ENCODE results near the gene CD55. TPM values are rescaled to one million over a fixed set of nuclear protein-coding genes. Genes with fewer than 3 reads are reported as not detected.

CD55 gene
- total and polyA plus RNA-seq, 2 of the 13 experiments (the other 11 are each of a cell fraction or from before 2014, with no cell fraction given), result 6.0 to 56.0 TPM

DNA sequence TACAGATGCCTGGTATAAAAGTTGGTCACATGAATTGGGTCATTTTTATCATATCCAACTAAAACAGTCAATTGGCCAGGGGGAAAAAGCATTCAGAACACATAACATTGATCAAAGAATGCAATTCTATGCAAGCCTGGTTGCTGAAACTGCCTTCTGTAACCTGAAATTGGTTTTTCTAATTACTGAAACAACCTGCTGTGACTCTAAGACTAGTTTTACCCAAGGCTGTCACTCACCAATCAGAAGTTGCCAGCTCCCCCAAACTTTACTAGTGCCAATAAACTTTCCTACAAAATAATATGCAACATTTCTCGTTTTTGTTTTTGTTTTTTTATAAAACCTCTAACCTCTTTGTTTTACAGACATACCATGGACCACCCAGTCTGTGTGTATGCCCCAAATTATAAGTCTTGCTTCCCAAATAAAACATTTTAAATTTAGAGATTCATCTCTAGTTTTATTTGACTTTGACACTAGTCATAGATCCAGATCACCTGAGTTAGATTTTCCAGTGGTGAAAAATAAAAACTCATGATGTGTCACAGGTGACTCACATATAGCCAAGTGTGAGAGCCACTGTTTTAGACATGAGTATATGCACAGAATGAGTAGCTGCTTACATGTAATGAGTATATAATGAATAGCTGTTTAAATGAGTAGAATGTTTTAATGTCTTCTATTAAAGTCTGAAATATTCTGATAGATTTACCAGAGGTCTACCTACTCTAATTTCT lies 68.4 kb downstream of the CD55 start (continued):
- TF ChIP-seq SMC3 (IDR thresholded peaks at IDR 0.05; ENCODE audit: low read length), result no peak

DNA sequence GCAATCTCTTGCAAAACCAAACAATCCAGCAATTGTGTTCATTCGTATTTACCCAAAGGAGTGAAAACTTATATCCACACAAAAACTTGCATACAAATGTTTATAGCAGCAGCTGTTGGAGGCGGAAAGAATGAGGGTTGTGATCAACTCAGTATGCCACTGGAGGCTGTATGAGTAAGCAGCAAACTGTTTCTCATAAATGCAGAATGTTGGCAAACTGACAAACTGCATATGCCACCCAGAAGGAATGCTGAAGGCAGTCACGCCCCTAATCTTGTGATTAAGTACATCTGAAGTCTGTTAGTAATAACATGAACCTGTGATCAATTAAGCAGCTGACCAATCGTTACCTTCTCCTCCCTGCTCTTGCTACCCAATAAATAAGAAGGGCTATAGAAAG lies 72.1 kb downstream of the CD55 start:
- Histone ChIP-seq H3K9ac (ENCODE audit: insufficient read depth, low read depth, low read length) (no peak overlapping the region), H2AFZ (ENCODE audit: low read length) (no peak overlapping the region), H3K27ac (ENCODE audit: extremely low read length, insufficient read depth, low read length) (no peak overlapping the region), H3K9me3 (ENCODE audit: low read length) (no peaks in the 10 kb centered on the region), H3K79me2 (ENCODE audit: insufficient read depth, low read length) (no peaks in the 10 kb centered on the region), H3K36me3 (replicated peaks in 1 of 2; ENCODE audit: control insufficient read depth in 1 of 2, insufficient read depth in 2 of 2, low read length in 2 of 2) (no peaks in the 10 kb centered on the region), H4K20me1 (ENCODE audit: insufficient read depth, low read length) (no peaks in the 10 kb centered on the region), H3K4me3 (replicated peaks in 1 of 3; ENCODE audit: insufficient read depth in 1 of 3, low read depth in 2 of 3, low read length in 3 of 3) (no peak overlapping the region), H3K27me3 (ENCODE audit: control insufficient read depth in 1 of 2, insufficient read depth in 2 of 2, low read length in 2 of 2) (no peaks in the 10 kb centered on the region; a peak in 1 of 5 replicates), H3K4me1 (ENCODE audit: insufficient read depth, low read length) (no peaks in the 10 kb centered on the region), H3K4me2 (ENCODE audit: low read depth, low read length) (no peak overlapping the region)
- ChIA-PET CTCF (ENCODE audit: low intra/inter-chr PET ratio, low total read pairs) (no interaction called here), POLR2A (no interaction called here)
- ATAC-seq (no peak), FAIRE-seq (no peak), DNase-seq (ENCODE audit: low spot score) (no peak)
- WGBS (ENCODE audit: low lambda C conversion rate), result 25% methylated on average over 4 of the region's 4 CpGs
- no TSS peak for BruUV-seq (replicated peaks)
- intact Hi-C loops (cut with micrococcal nuclease; ENCODE audit: unreplicated experiment), result loop anchor here (10.0 kb wide), 1 partner anchor 61 kb away; the partner anchor contains the start of gene CR2
- TF ChIP-seq YEATS2 (CRISPR knock-in tag; IDR thresholded peaks at IDR 0.05; ENCODE audit: borderline replicate concordance), result no peak
- in situ Hi-C loops (cut with HindIII; ENCODE audit: extremely low pct_ligation_motif_present, low pct_unique_long_range_greater_than_20kb), result loop anchor here (25.0 kb wide), 1 partner anchor 131 kb away; no protein-coding TSS in a partner anchor

DNA sequence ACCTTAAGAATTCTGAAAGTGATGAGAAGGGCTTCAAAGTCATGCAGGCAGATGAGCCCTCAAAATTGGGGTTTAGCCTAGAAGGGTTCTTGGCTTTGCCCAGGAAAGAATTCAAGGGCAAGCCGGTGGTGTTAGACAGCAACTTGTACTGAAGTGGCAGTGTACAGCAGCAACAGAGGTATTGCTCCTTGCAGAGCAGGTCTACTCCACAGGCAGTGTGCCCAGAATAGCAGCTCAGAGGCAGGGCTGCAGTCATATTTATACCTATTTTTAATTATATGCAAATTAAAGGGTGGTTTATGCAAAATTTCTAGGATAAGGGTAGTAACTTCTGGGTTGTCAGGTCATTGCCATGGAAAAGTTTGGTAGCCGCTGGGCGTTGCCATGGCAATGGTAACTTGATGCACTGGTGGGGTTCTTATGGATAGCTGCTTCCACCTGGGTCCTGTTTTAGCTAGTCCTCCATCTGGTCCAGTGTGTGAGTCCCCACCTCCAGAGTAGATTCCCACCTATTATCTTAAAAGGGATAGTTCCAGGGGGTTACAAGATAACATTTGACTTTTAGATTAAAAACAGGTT lies 74.8 kb downstream of the CD55 start:
- Histone ChIP-seq H3K79me2 (ENCODE audit: insufficient read depth, low read length) (no peaks in the 10 kb centered on the region), H4K20me1 (ENCODE audit: insufficient read depth, low read length) (no peaks in the 10 kb centered on the region), H3K9me3 (ENCODE audit: low read length) (no peaks in the 10 kb centered on the region), H3K4me2 (ENCODE audit: low read depth, low read length) (no peak overlapping the region), H3K9ac (ENCODE audit: insufficient read depth, low read depth, low read length) (no peak overlapping the region), H3K27me3 (ENCODE audit: control insufficient read depth in 1 of 2, insufficient read depth in 2 of 2, low read length in 2 of 2) (no peaks in the 10 kb centered on the region), H3K4me3 (replicated peaks in 1 of 3; ENCODE audit: insufficient read depth in 1 of 3, low read depth in 2 of 3, low read length in 3 of 3) (no peak overlapping the region), H3K36me3 (replicated peaks in 1 of 2; ENCODE audit: control insufficient read depth in 1 of 2, insufficient read depth in 2 of 2, low read length in 2 of 2) (no peaks in the 10 kb centered on the region), H2AFZ (ENCODE audit: low read length) (no peak overlapping the region), H3K27ac (ENCODE audit: extremely low read length, insufficient read depth, low read length) (no peak overlapping the region), H3K4me1 (ENCODE audit: insufficient read depth, low read length) (no peaks in the 10 kb centered on the region)
- BruUV-seq (replicated peaks), result no TSS peak
- no peak for DNase-seq (ENCODE audit: low spot score)
- no peak for ATAC-seq
- CTCF ChIA-PET (ENCODE audit: low intra/inter-chr PET ratio, low total read pairs), result no interaction called here
- no peak for FAIRE-seq
- intact Hi-C loops (cut with micrococcal nuclease; ENCODE audit: unreplicated experiment), result loop anchor here (10.0 kb wide), 1 partner anchor 59 kb away; the partner anchor contains the start of gene CR2
- TF ChIP-seq PTBP1 (IDR thresholded peaks at IDR 0.05; ENCODE audit: low read depth, low read length, poor library complexity, severe bottlenecking), result no peak
- no peak for TF ChIP-seq ZNF773 (CRISPR knock-in tag; IDR thresholded peaks at IDR 0.05; ENCODE audit: borderline replicate concordance)
- no peak for TF ChIP-seq NR2F2 (IDR thresholded peaks at IDR 0.05; ENCODE audit: borderline replicate concordance, low read depth)
- no peak for TF ChIP-seq ZSCAN22 (CRISPR knock-in tag; IDR thresholded peaks at IDR 0.05)
- no peak for TF ChIP-seq KLF9 (CRISPR knock-in tag; IDR thresholded peaks at IDR 0.05; ENCODE audit: low read depth)
- TF ChIP-seq TGIF2 (CRISPR knock-in tag; IDR thresholded peaks at IDR 0.05), result no peak
- TF ChIP-seq, protein P1, sequence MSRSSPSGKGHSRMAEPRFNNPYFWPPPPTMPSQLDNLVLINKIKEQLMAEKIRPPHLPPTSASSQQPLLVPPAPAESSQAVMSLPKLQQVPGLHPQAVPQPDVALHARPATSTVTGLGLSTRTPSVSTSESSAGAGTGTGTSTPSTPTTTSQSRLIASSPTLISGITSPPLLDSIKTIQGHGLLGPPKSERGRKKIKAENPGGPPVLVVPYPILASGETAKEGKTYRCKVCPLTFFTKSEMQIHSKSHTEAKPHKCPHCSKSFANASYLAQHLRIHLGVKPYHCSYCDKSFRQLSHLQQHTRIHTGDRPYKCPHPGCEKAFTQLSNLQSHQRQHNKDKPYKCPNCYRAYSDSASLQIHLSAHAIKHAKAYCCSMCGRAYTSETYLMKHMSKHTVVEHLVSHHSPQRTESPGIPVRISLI (CRISPR knock-in tag; IDR thresholded peaks at IDR 0.05; ENCODE audit: borderline replicate concordance), result no peak
- POLR2A ChIA-PET, result no interaction called here
- in situ Hi-C loops (cut with HindIII; ENCODE audit: extremely low pct_ligation_motif_present, low pct_unique_long_range_greater_than_20kb), result loop anchor here (25.0 kb wide), 1 partner anchor 134 kb away; no protein-coding TSS in a partner anchor
- WGBS (ENCODE audit: low lambda C conversion rate), result 13% methylated on average over 3 of the region's 3 CpGs
